Bronchial epithelial cell (primary cell): Measurements from ENCODE around the gene CSTB. TPM values are rescaled to one million over a fixed set of nuclear protein-coding genes. Genes with fewer than 3 reads are reported as not detected.

ENCODE experiments used
- DNase-seq: peaks from one replicate; pipeline ENCODE4 v3.0.0-alpha.2; 2010; ENCODE audit warnings: low read depth
- FAIRE-seq: peaks from 2 replicates; lab custom pipeline; 2011; peaks lifted over from hg19 to GRCh38; lab: Jason Lieb, UNC
- H3K27me3 ChIP-seq: 2 replicates; pipeline ENCODE4 v1.5.1; 2011; ENCODE audit warnings: low read length; ENCODE audit not compliant: control insufficient read depth, insufficient read depth
- H3K36me3 ChIP-seq: 2 replicates; pipeline ENCODE4 v1.5.1; 2011; ENCODE audit warnings: low read length; ENCODE audit not compliant: control insufficient read depth, insufficient read depth
- H3K4me3 ChIP-seq: 2 replicates; pipeline ENCODE4 v1.5.1; 2011; ENCODE audit warnings: mild to moderate bottlenecking, low read depth, low read length, control low read depth
- total RNA-seq: library from RNA; depleted of rRNA; stranded (reverse); fragments of >200 nt; gene quantifications from 2 replicates; pipeline ENCODE4 v1.2.1, GENCODE V29; 2014
- TF ChIP-seq, protein P1 (sequence below): IDR thresholded peaks from 2 replicates; pipeline ENCODE4 v1.5.1; 2011; ENCODE audit warnings: mild to moderate bottlenecking, moderate library complexity, low read length, control low read depth, inconsistent platforms; ENCODE audit not compliant: insufficient read depth, severe bottlenecking

The CSTB gene
- total RNA-seq, 1 donor from 2014 or later, result 31.3 TPM

DNA sequence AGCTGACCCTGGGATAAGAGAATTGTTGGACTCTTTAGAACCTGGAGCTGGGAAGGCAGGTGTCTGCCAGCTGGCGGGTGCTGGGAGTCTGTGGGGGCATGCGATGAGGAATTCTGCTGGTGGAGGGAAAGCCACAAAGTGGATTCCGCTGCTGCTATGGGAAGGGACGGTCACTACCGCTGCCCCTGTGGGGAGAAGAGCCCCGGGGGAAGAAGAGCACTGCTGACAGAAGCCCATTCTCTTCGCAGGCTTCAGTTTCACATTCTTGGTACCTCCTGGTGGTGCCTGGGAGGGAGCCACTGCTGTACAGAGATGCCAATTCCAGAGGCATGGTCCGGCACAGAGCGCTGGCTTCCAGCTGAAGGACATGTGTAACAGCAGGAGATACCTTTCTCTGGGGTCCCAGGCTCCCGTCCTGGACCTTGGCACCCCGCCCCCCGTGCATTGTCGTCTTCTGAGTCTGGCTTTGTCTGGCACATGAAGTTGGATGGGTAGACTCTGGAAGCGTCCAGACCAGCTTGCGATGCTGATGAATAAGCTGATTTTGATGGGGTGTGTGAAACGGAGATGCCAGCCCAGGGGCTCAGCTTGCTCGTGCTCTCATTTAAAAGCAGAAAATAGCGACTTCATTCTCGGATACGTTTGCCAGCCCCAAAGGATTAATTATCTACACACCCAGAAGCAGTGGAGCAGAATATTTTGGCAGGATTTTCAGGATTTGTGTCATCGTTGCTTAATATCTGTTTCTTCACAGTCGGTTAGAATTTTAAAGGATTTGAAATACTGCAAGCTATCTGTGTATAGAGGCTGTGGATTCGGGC is 44.0 kb downstream of the CSTB start:
- no peak for FAIRE-seq
- DNase-seq, result no peak
- no peak overlapping the region for H3K4me3 ChIP-seq
- TF ChIP-seq, protein P1, sequence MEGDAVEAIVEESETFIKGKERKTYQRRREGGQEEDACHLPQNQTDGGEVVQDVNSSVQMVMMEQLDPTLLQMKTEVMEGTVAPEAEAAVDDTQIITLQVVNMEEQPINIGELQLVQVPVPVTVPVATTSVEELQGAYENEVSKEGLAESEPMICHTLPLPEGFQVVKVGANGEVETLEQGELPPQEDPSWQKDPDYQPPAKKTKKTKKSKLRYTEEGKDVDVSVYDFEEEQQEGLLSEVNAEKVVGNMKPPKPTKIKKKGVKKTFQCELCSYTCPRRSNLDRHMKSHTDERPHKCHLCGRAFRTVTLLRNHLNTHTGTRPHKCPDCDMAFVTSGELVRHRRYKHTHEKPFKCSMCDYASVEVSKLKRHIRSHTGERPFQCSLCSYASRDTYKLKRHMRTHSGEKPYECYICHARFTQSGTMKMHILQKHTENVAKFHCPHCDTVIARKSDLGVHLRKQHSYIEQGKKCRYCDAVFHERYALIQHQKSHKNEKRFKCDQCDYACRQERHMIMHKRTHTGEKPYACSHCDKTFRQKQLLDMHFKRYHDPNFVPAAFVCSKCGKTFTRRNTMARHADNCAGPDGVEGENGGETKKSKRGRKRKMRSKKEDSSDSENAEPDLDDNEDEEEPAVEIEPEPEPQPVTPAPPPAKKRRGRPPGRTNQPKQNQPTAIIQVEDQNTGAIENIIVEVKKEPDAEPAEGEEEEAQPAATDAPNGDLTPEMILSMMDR, result no peak
- no peaks in the 10 kb centered on the region for H3K27me3 ChIP-seq
- peaks cover 32% of the 10 kb centered on the region for H3K36me3 ChIP-seq

DNA sequence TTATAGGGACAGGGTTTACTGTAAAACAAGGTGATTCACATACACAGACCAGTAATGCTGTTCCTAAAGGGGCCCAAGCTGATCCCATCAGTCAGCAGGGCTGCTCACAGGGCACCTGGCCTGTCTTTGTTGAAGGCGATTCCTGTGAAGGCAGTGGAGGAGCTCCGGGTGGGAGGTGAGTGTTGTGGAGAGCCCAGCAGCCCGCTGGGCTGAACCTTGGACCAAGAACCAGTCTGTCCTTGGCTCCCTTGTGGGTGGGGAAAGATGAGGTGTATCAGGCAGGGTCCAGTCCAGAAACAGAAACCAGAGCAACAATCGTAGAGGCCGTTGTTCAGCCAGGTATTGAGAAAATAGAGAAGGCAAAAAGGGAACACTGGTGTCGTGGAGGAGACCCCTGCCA is 44.6 kb downstream of the CSTB start:
- H3K36me3 ChIP-seq, result peaks cover 30% of the 10 kb centered on the region
- H3K27me3 ChIP-seq, result no peaks in the 10 kb centered on the region
- DNase-seq (no peak), FAIRE-seq (no peak)
- H3K4me3 ChIP-seq, result no peak overlapping the region
- TF ChIP-seq, protein P1, result no peak

DNA sequence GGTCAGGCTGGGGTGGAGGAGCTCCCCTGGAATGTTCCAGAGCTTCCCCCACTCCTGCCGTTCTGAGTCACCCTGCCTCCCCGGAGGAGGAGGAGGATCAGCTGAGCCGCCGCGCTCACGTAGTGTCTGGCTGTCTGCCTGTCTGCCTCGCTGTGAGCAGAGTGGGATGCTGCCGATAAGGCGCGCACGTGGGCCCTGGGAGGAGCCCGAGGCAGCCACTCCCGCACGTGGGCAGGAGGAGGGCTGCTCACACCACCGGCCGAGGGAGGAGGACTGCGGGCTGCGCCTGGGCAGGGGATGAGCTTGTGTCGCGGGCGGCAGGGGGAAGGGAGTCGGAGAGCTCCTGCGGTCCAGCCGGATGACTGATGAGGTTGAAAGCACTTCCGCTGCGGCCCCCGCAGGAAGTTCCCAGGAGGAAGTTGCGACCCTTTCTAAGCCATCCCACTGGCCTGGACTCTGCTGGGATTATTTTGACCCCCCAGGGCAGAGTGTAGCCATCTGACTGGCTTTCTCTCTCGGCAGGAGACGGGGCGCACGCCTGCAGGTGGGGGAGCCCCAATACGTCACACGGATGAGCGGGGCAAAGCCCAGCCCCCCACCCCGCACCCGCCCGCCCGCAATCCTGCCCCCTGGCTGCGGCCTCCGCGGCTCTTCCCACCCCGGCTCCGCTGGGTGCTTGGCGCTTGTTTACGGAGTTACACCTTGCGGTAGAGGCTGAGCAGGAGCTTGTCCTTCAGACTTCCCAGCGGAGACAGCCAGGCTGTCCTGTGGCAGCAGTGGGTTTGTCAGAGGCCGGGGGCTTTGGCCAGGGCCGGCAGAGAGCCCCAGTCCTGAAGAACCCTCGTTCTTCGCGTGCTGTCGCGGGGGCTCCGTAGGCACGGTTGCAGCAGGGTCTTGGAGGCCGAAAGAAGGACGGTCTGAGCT is 47.4 kb downstream of the CSTB start:
- no peaks in the 10 kb centered on the region for H3K27me3 ChIP-seq
- H3K36me3 ChIP-seq, result peaks cover 22% of the 10 kb centered on the region
- peak overlapping the region; percentile 27 for H3K4me3 ChIP-seq
- TF ChIP-seq, protein P1, result no peak
- FAIRE-seq (no peak), DNase-seq (peak; percentile 94)

DNA sequence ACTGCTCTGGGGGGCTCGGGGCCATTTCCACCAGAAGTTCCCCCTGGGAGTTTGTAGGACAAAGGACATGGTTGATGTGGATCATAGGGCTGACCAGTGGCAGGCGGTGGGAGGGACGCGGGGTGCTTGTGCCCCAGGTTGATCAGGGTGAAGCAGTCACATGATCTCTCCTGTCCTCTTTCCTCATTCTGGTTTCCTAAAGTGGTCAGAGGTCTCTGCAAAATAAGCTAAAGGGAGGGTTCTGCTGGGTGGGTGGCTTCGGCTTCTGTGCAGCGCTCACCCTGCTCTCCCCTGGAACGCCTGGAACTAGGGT is 48.0 kb downstream of the CSTB start:
- Histone ChIP-seq H3K36me3 (peaks cover 25% of the 10 kb centered on the region), H3K27me3 (no peaks in the 10 kb centered on the region), H3K4me3 (peak overlapping the region; percentile 27)
- DNase-seq (no peak), FAIRE-seq (no peak)
- TF ChIP-seq, protein P1, result no peak

DNA sequence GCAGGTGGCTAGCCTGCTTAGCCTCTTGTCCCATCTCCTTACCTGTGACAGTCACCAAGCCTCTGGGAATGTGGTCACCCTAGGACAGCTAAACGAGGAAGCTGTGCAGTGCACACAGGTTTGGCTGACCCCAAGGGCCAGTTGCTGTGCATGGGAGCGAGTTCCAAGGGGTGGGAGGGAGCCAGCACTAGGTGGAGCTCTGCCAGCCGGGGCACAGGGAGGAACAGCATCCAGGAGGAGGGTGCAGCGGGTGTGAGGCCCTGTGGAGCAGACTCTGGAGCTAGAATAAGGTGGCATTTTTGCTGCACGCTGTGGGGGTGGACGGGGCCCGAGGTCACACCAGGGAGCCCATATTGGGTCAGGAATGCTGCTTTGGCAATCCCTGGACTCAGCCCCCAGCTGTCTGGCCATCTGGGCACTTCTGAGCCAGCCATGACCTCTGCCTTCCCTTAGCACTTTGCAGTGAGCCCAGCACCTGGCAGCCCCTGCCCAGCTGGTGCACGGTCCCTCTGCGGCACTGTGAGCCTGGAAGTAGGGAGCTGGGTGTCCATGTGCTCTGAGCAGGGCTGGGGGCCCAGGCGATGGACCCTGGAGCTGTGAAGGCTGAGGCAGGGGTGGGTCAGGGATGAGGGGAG is 48.5 kb downstream of the CSTB start:
- H3K4me3 ChIP-seq, result no peak overlapping the region
- DNase-seq (no peak), FAIRE-seq (no peak)
- TF ChIP-seq, protein P1, result peak; percentile 27
- no peaks in the 10 kb centered on the region for H3K27me3 ChIP-seq
- H3K36me3 ChIP-seq, result peaks cover 25% of the 10 kb centered on the region
